DOHH2 (cell line): Measurements from ENCODE around the gene DDX59.

Experiments used
- H3F3A ChIP-seq: fragments of 200-600 bp; sonication (generic), shearing (Covaris generic); 2 replicates; pipeline ENCODE4 v1.6.0; 2016; ENCODE audit warnings: antibody characterized with exemption, mild to moderate bottlenecking; ENCODE audit not compliant: control insufficient read depth, insufficient read depth
- H3K27ac ChIP-seq: fragments of 200-600 bp; sonication (generic); 2 replicates; pipeline ENCODE4 v1.5.1; 2014; ENCODE audit warnings: low read depth, mild to moderate bottlenecking, low read length, moderate library complexity
- H3K27me3 ChIP-seq: fragments of 200-600 bp; sonication (generic); 2 replicates; pipeline ENCODE4 v1.6.1; 2014; ENCODE audit warnings: mild to moderate bottlenecking, low read length, mixed read lengths; ENCODE audit not compliant: control insufficient read depth
- H3K36me3 ChIP-seq: fragments of 200-600 bp; sonication (generic); 2 replicates; pipeline ENCODE4 v1.6.1; 2014; ENCODE audit warnings: mild to moderate bottlenecking, low read length, moderate library complexity, mixed read lengths; ENCODE audit not compliant: control insufficient read depth
- H3K4me1 ChIP-seq: fragments of 200-600 bp; sonication (generic); 2 replicates; pipeline ENCODE4 v1.6.1; 2014; ENCODE audit warnings: mild to moderate bottlenecking, low read length, mixed read lengths; ENCODE audit not compliant: control insufficient read depth
- H3K4me2 ChIP-seq: fragments of 200-600 bp; sonication (generic); 2 replicates; pipeline ENCODE4 v1.6.0; 2014; ENCODE audit warnings: mild to moderate bottlenecking, low read length, moderate library complexity
- H3K4me3 ChIP-seq: fragments of 200-600 bp; sonication (generic); 2 replicates; pipeline ENCODE4 v1.5.1; 2014; ENCODE audit warnings: mild to moderate bottlenecking, low read length, mixed read lengths
- H3K79me2 ChIP-seq: fragments of 200-600 bp; sonication (generic); 2 replicates; pipeline ENCODE4 v1.6.1; 2014; ENCODE audit warnings: mild to moderate bottlenecking, low read length, mixed read lengths; ENCODE audit not compliant: control insufficient read depth
- H3K9me2 ChIP-seq: fragments of 200-600 bp; sonication (generic); replicated peaks from 2 replicates; pipeline ENCODE4 v1.6.1; 2014; ENCODE audit warnings: mild to moderate bottlenecking, low read length, mixed read lengths; ENCODE audit not compliant: control insufficient read depth
- H3K9me3 ChIP-seq: fragments of 200-600 bp; sonication (generic); 2 replicates; pipeline ENCODE4 v1.6.1; 2014; ENCODE audit warnings: antibody characterized with exemption, low read length, mixed read lengths; ENCODE audit not compliant: control insufficient read depth, insufficient read depth
- H4K20me1 ChIP-seq: fragments of 200-600 bp; sonication (generic); 2 replicates; pipeline ENCODE4 v1.6.0; 2014; ENCODE audit warnings: low read depth, mild to moderate bottlenecking, antibody characterized with exemption, low read length, moderate library complexity; ENCODE audit not compliant: control insufficient read depth, insufficient read depth
- CTCF ChIP-seq: fragments of 200-600 bp; sonication (generic); IDR thresholded peaks from one replicate; pipeline ENCODE4 v1.5.1; 2014; ENCODE audit warnings: antibody characterized with exemption, mild to moderate bottlenecking, low read depth, low read length; ENCODE audit not compliant: poor library complexity, severe bottlenecking
- EZH2phosphoT487 ChIP-seq: fragments of 200-600 bp; sonication (generic); IDR thresholded peaks from 2 replicates; pipeline ENCODE4 v1.6.1; 2017; ENCODE audit warnings: borderline replicate concordance, mild to moderate bottlenecking, antibody characterized with exemption, low read length, moderate library complexity, mixed read lengths

Gene DDX59

DNA sequence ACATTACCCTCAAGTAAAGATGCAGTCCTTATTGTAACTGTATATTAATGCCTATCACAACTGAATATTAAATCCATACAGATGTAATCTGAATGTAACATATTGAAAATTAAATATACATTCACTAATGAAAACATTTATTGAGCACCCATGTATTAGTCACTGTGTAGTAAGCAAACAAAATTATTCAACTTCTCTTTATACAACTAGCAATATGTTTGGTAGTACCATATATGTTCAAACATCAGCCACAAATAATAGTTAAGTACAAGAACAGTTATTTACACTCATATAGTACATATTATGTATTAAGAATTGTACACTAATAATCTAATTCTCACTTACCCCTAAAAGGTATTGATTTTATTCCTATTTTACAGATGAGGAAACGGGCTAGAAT lies 67.1 kb downstream of the DDX59 start:
- no peaks in the 10 kb centered on the region for H3K4me1 ChIP-seq
- H4K20me1 ChIP-seq = no peaks in the 10 kb centered on the region
- no peak overlapping the region for H3K4me2 ChIP-seq
- H3K9me2 ChIP-seq = no peaks in the 10 kb centered on the region
- no peak overlapping the region for H3K27ac ChIP-seq
- H3K79me2 ChIP-seq = no peaks in the 10 kb centered on the region
- peaks cover 49% of the 10 kb centered on the region for H3K36me3 ChIP-seq
- H3F3A ChIP-seq = no peaks in the 10 kb centered on the region
- H3K9me3 ChIP-seq = no peaks in the 10 kb centered on the region
- no peak overlapping the region for H3K4me3 ChIP-seq
- H3K27me3 ChIP-seq = no peaks in the 10 kb centered on the region
- no peak for TF ChIP-seq CTCF
- no peak for TF ChIP-seq EZH2phosphoT487
